T-helper 17 cell (primary cell): ENCODE results near the gene TIMM22. TPM values are rescaled to one million over a fixed set of nuclear protein-coding genes. Genes with fewer than 3 reads are reported as not detected.

Source experiments
- ATAC-seq: fragments of 150-1000 bp; cut with Tn5 transposase; 2 replicates; pipeline ENCODE4 v1.10.0; 2021; ENCODE audit warnings: mild to moderate bottlenecking, moderate library complexity
- DNase-seq, 3 donors: peaks; one replicate each; pipeline versions ENCODE4 v3.0.0 to v3.0.0-alpha.2; 2020 to 2021
- H3K9me3 ChIP-seq: one replicate; pipeline ENCODE4 v1.7.0; 2013; ENCODE audit warnings: low read length, mild to moderate bottlenecking; ENCODE audit not compliant: control insufficient read depth, poor library complexity, severe bottlenecking
- H3K27ac Mint-ChIP-seq: one replicate; pipeline ENCODE4 v1.8.0; 2022; ENCODE audit warnings: mild to moderate bottlenecking, moderate library complexity, mixed read lengths
- H3K27me3 Mint-ChIP-seq: one replicate; pipeline ENCODE4 v1.8.0; 2022; ENCODE audit warnings: mixed read lengths
- H3K36me3 Mint-ChIP-seq: one replicate; pipeline ENCODE4 v1.8.0; 2022; ENCODE audit warnings: low read depth, mixed read lengths
- H3K4me1 Mint-ChIP-seq: one replicate; pipeline ENCODE4 v1.8.0; 2022; ENCODE audit warnings: mild to moderate bottlenecking, mixed read lengths
- H3K4me3 Mint-ChIP-seq: one replicate; pipeline ENCODE4 v1.8.0; 2022; ENCODE audit warnings: mild to moderate bottlenecking, moderate library complexity, mixed read lengths
- total RNA-seq, 4 donors: library from RNA in 2 of 4; stranded (reverse) in 2 of 4; gene quantifications; one replicate each; pipeline ENCODE4 v1.2.3 and lab custom pipeline; 2022 to 2026

TIMM22 gene
- total RNA-seq, 2 donors from 2014 or later: 7.4 to 8.3 TPM

GRCh38 chr17:1009229-1010085, 12.5 kb downstream of the TIMM22 start:
- H3K4me1 Mint-ChIP-seq: peaks cover 6% of the 10 kb centered on the region
- no peaks in the 10 kb centered on the region for H3K27me3 Mint-ChIP-seq
- H3K27ac Mint-ChIP-seq: no peak overlapping the region
- no peak for DNase-seq
- H3K4me3 Mint-ChIP-seq: no peak overlapping the region
- no peaks in the 10 kb centered on the region for H3K9me3 ChIP-seq
- ATAC-seq: no peak
- H3K36me3 Mint-ChIP-seq: no peaks in the 10 kb centered on the region

- H3K4me3 Mint-ChIP-seq: no peak overlapping the region
- no peaks in the 10 kb centered on the region for H3K27me3 Mint-ChIP-seq
- no peak overlapping the region for H3K27ac Mint-ChIP-seq
- ATAC-seq: no peak
- DNase-seq: no peak
- H3K36me3 Mint-ChIP-seq: no peaks in the 10 kb centered on the region
- no peaks in the 10 kb centered on the region for H3K9me3 ChIP-seq
- H3K4me1 Mint-ChIP-seq: peaks cover 5% of the 10 kb centered on the region
Measured at GRCh38 chr17:1010086-1010450, 13.1 kb downstream of the TIMM22 start.

GRCh38 chr17:1010586-1010985, 13.7 kb downstream of the TIMM22 start:
- Mint-ChIP-seq H3K27me3 (no peaks in the 10 kb centered on the region), H3K27ac (no peak overlapping the region), H3K4me1 (peaks cover under 1% of the 10 kb centered on the region), H3K4me3 (no peak overlapping the region), H3K36me3 (no peaks in the 10 kb centered on the region)
- ATAC-seq (no peak), DNase-seq (no peak)
- no peaks in the 10 kb centered on the region for H3K9me3 ChIP-seq

GRCh38 chr17:1011138-1011537, 14.2 kb downstream of the TIMM22 start:
- H3K27ac Mint-ChIP-seq: no peak overlapping the region
- ATAC-seq (no peak), DNase-seq (no peak)
- no peaks in the 10 kb centered on the region for H3K27me3 Mint-ChIP-seq
- H3K4me1 Mint-ChIP-seq: peaks cover 4% of the 10 kb centered on the region
- no peak overlapping the region for H3K4me3 Mint-ChIP-seq
- H3K36me3 Mint-ChIP-seq: no peaks in the 10 kb centered on the region
- no peaks in the 10 kb centered on the region for H3K9me3 ChIP-seq

GRCh38 chr17:1011760-1012735, 15.1 kb downstream of the TIMM22 start:
- Mint-ChIP-seq H3K4me1 (peaks cover 4% of the 10 kb centered on the region), H3K27ac (no peak overlapping the region), H3K27me3 (no peaks in the 10 kb centered on the region), H3K36me3 (no peaks in the 10 kb centered on the region), H3K4me3 (peak overlapping the region; percentile 65)
- no peak for DNase-seq
- H3K9me3 ChIP-seq: no peaks in the 10 kb centered on the region
- ATAC-seq: no peak

- Mint-ChIP-seq H3K4me1 (peaks cover 4% of the 10 kb centered on the region), H3K27ac (no peak overlapping the region), H3K4me3 (no peak overlapping the region), H3K36me3 (no peaks in the 10 kb centered on the region), H3K27me3 (no peaks in the 10 kb centered on the region)
- no peak for DNase-seq
- ATAC-seq: no peak
- H3K9me3 ChIP-seq: no peaks in the 10 kb centered on the region
Measured at GRCh38 chr17:1012823-1013728, 16.1 kb downstream of the TIMM22 start.

GRCh38 chr17:1013729-1014090, 16.8 kb downstream of the TIMM22 start:
- Mint-ChIP-seq H3K27me3 (no peaks in the 10 kb centered on the region), H3K4me3 (no peak overlapping the region), H3K27ac (peak overlapping the region; percentile 24), H3K4me1 (peaks cover 4% of the 10 kb centered on the region), H3K36me3 (no peaks in the 10 kb centered on the region)
- DNase-seq: no peak
- ATAC-seq: no peak
- H3K9me3 ChIP-seq: no peaks in the 10 kb centered on the region

GRCh38 chr17:1018547-1018946, 21.6 kb downstream of the TIMM22 start:
- no peaks in the 10 kb centered on the region for H3K36me3 Mint-ChIP-seq
- H3K4me3 Mint-ChIP-seq: no peak overlapping the region
- DNase-seq: no peak
- peaks cover 6% of the 10 kb centered on the region for H3K4me1 Mint-ChIP-seq
- no peak overlapping the region for H3K27ac Mint-ChIP-seq
- no peaks in the 10 kb centered on the region for H3K27me3 Mint-ChIP-seq
- H3K9me3 ChIP-seq: no peaks in the 10 kb centered on the region
- ATAC-seq: no peak

GRCh38 chr17:1019451-1019850, 22.5 kb downstream of the TIMM22 start:
- Mint-ChIP-seq H3K27ac (no peak overlapping the region), H3K4me3 (no peak overlapping the region), H3K36me3 (no peaks in the 10 kb centered on the region), H3K27me3 (no peaks in the 10 kb centered on the region), H3K4me1 (peaks cover 6% of the 10 kb centered on the region)
- DNase-seq (no peak), ATAC-seq (no peak)
- no peaks in the 10 kb centered on the region for H3K9me3 ChIP-seq

- H3K9me3 ChIP-seq: no peaks in the 10 kb centered on the region
- H3K4me1 Mint-ChIP-seq: peaks cover 2% of the 10 kb centered on the region
- DNase-seq (no peak), ATAC-seq (no peak)
- no peaks in the 10 kb centered on the region for H3K36me3 Mint-ChIP-seq
- no peaks in the 10 kb centered on the region for H3K27me3 Mint-ChIP-seq
- no peak overlapping the region for H3K4me3 Mint-ChIP-seq
- H3K27ac Mint-ChIP-seq: no peak overlapping the region
Measured at GRCh38 chr17:1021147-1021546, 24.2 kb downstream of the TIMM22 start.

GRCh38 chr17:1022278-1023024, 25.5 kb downstream of the TIMM22 start:
- ATAC-seq: no peak
- Mint-ChIP-seq H3K27me3 (no peaks in the 10 kb centered on the region), H3K27ac (no peak overlapping the region), H3K4me3 (no peak overlapping the region), H3K4me1 (peaks cover 2% of the 10 kb centered on the region), H3K36me3 (no peaks in the 10 kb centered on the region)
- DNase-seq: no peak
- no peaks in the 10 kb centered on the region for H3K9me3 ChIP-seq

- no peak for DNase-seq
- H3K36me3 Mint-ChIP-seq: no peaks in the 10 kb centered on the region
- H3K27me3 Mint-ChIP-seq: no peaks in the 10 kb centered on the region
- no peak for ATAC-seq
- peaks cover 2% of the 10 kb centered on the region for H3K4me1 Mint-ChIP-seq
- H3K4me3 Mint-ChIP-seq: no peak overlapping the region
- H3K9me3 ChIP-seq: no peaks in the 10 kb centered on the region
- no peak overlapping the region for H3K27ac Mint-ChIP-seq
Measured at GRCh38 chr17:1024076-1024475, 27.1 kb downstream of the TIMM22 start.
